IPS-18c (cell line): ENCODE results near the gene ZFP37.
"Not testable (repeated sequence)": the region's sequence is repeated elsewhere in the genome, so short reads cannot be mapped to it uniquely, and the experiment has no call there.

Experiments used
- H3K4me3 ChIP-seq: 2 replicates; pipeline ENCODE4 v1.7.0; 2013; ENCODE audit warnings: low read depth, mild to moderate bottlenecking, low read length, moderate library complexity; ENCODE audit not compliant: insufficient read depth
- H3K9me3 ChIP-seq: one replicate; pipeline ENCODE4 v1.6.1; 2013; ENCODE audit warnings: mild to moderate bottlenecking, low read length, moderate library complexity; ENCODE audit not compliant: control insufficient read depth, insufficient read depth

The ZFP37 gene

DNA sequence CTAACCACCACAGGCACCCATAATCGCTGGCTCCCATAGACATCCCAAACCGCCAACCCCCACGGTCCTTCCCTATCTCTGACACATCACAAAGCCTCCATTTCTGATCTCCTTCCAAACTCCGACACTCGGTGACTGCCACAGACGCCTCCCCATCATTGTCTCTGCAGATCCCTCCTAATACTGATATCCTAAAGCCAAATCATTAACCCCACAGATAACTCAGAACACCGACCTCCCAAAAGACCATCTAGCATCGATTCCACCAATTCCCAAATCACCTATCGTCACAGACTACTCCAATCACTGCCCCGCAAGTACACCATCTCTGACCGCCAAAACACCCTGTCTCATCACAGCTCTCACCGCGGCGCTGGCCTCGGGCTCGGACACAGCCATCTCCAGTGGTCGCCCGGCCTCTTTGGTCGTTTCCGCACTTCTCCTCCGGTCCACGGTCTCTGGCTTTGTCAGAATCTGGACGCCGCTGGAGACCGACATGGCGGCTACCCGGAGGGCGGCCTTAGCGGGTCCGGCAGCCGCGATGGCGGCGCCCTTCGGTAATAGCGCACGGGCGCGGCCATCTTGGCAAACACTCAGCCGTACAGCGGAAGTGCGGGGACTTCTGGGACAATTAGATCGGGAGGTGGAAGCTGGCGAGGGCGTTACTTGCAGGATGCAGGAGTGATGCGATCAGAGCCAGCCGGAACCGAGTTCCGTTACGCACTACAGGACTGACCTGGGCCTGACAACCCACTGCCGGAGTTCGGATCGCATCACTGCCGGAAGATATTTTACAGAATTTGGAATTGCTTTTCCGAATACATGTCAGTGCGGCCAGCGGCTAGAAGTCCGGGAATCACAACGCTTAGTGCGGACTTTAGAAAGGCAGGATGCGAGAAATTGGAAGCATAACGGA is at the start of gene ZFP37:
Gene ZFP37, minus strand, starts transcription at position 534 of the 916 bp plus-strand sequence. Its CDS starts 36 bp downstream, at position 498.
- peaks cover 13% of the 10 kb centered on the region for H3K9me3 ChIP-seq

DNA sequence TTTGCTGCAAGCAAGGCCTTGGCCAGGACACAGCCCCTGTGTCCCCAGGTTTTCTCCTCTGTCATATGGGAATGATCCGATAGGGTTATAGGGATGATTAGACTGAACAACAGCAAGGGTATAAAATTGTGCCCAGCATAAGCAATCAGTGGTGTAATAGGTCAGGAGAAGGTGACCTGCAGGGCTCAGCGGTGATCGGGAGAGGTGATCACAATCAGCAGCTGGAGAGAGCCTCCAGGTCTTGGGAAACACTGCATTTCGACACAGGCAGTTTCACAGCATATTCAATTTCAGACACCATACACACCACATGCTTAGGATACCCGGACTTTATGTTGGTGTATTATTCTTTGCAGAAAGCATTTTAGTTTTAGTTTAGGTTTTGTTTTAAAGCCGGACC is 48.8 kb upstream of the ZFP37 start:
- H3K4me3 ChIP-seq, H3K9me3 ChIP-seq: not testable (repeated sequence)

More for the DNA sequence above, at the start of gene ZFP37:
- peak within 1 kb of the TSS; percentile 87 for H3K4me3 ChIP-seq

- no peak overlapping the region for H3K4me3 ChIP-seq
- H3K9me3 ChIP-seq: no peaks in the 10 kb centered on the region
Observed at GRCh38 chr9:113095561-113095960, 39.0 kb upstream of the ZFP37 start.

- not testable (repeated sequence) for H3K9me3 ChIP-seq, H3K4me3 ChIP-seq
Observed at GRCh38 chr9:113089924-113090323, 33.4 kb upstream of the ZFP37 start.

DNA sequence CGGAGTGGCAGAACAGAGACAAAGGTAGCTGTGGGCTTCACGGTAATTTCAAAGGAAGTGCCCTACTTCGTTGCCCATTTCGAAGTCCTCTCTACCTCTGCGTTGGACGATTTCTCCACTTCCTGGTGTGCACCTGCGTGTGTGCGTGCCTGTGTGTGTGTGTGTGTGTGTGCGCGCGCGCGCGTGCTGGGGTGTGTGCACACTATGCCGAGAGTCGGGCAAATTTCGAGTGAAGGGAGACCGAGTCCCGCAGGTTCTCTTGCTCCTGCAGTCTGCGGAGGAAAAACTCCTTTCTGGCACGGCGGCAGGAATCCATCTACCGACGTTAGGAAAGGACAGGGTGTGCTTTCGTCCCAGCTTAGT is 32.6 kb upstream of the ZFP37 start:
- H3K4me3 ChIP-seq, H3K9me3 ChIP-seq: not testable (repeated sequence)

DNA sequence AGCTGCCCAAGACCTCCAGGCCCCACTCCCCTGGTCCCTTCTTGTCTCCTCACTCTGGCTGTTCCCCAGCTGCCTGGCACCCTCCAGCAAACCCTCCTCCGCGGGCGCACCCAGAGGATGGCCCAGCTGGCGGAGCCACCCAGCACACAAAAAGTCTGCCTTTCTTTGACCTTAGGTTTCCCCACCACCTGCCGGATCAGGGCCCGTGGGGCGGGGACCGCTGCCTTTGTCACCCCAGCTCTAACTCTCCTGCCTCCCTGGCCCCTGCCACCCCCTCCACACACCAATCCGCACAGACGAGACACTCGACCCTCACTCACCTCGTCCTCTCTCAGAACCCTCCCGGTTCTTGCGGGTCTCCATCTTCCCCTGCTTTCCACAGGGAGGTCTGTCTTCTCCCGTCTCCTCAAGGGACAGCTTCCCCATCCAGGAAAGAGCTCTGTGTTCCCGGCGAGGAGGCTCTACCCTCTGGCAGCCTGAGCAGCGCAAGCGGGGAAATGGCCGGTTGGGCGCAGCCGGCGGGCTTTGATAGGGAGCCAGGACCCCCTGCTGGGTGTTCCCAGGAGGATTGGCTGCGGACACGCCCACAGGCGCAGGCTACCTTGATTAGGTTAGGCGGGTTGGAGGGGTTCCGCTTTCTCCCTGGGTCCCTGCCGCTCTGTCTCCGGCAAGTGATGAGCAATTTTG is 32.1 kb upstream of the ZFP37 start:
- not testable (repeated sequence) for H3K4me3 ChIP-seq, H3K9me3 ChIP-seq

DNA sequence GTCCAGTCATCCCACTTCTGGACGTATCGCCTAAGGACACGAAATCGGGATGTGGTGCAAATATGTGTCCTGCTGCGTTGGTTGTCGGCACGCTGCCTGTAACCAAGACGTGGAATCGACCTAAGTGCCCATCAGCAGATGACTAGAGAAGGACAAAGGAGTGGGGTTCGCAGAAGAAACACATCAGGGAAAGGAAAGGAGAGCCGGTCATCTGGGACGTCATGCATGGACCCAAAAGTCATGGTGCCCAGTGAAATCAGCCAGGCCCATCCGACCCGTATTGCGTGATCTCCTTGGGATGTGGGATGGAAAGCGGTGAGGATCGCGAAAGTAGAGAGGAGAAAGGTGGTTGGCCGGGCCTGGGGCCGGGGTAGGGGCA is 6.4 kb upstream of the ZFP37 start:
- H3K4me3 ChIP-seq, H3K9me3 ChIP-seq: not testable (repeated sequence)

DNA sequence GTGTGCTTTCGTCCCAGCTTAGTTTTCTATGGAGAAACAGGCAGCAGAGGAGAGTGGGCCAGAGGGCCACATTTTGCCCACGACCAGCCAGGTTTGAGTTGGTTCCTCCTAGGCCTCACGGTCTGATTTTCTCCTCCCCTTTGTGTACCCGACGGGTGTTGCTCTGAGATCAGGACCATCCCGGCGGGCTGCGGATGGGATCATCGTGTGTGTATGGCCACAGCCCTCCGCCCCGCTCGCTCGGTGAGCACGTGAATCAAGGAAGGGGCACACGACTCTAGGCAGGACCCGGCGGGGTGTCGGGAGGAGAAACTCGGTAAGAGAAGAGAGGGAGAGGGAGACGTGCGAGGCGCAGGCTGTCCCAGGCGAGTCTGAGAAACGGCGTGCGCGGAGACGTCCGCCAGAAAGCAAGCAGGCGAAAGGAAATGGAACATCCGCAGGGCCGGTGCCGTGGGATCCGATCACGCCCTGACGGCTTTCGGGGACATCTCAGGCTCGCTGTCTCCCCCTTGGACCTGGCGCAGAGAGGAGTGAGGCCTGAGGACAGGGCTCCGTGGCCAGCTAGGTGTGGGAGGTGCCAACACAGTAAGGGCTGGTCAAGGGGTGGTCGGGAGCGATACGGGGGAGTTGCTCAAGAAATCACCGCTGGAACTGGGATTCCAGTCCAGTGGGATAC is 5.9 kb upstream of the ZFP37 start:
- H3K4me3 ChIP-seq, H3K9me3 ChIP-seq: not testable (repeated sequence)

GRCh38 chr9:113061072-113061850 is 4.7 kb upstream of the ZFP37 start:
- H3K4me3 ChIP-seq, H3K9me3 ChIP-seq: not testable (repeated sequence)

DNA sequence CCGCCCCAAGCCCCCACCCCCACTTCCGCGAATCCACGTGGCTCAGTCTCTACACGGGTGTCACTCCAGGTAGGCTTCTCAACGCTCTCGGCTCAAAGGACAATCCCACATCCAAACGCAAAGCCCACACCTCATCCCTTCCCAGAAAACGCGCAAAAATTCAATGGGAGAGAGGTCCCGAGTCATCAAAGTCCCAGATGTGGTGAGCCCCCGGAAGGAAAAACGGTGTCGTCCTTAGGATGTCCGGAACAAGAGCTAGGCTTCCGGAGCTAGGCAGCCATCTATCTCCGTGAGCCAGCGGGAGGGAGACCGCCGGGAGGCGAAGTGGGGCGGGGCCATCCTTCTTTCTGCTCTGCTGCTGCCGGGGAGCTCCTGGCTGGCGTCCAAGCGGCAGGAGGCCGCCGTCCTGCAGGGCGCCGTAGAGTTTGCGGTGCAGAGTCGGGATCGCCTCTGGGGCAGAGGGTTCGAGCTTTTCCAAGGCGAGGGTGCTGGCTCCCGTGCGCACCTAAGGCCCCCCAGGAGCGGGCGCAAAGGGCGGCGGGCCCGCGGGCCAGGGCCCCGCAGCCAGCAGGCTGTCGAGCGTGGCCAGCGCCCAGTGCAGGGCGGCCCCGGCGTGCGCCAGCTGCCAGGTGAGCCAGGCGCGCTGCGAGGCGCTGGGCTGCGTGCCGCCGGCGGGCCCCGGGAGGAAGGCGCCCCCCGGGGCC is 3.2 kb upstream of the ZFP37 start:
- not testable (repeated sequence) for H3K4me3 ChIP-seq, H3K9me3 ChIP-seq

DNA sequence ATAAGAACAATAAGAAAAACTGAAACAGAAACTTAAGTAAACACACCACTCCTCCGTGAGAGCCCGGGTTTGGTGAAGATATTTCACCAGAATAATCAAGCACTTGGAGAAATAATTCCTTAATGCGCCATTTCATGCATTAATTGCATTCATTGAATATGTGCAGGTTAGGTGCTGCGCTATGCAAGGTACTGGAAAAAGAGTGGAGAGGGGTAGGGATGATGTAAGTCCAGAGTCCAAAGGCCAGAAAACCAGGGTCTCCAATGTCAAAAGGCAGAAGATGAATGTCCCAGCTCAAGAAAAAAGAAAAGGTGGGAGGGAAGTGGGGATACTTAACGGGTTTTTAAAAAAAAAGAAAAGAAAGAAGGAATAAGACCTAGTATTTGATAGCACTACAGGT is 669 bp upstream of the ZFP37 start:
- Histone ChIP-seq H3K9me3 (peaks cover 10% of the 10 kb centered on the region), H3K4me3 (peak overlapping the region; percentile 87; the same call in 1 of the 2 replicates)

DNA sequence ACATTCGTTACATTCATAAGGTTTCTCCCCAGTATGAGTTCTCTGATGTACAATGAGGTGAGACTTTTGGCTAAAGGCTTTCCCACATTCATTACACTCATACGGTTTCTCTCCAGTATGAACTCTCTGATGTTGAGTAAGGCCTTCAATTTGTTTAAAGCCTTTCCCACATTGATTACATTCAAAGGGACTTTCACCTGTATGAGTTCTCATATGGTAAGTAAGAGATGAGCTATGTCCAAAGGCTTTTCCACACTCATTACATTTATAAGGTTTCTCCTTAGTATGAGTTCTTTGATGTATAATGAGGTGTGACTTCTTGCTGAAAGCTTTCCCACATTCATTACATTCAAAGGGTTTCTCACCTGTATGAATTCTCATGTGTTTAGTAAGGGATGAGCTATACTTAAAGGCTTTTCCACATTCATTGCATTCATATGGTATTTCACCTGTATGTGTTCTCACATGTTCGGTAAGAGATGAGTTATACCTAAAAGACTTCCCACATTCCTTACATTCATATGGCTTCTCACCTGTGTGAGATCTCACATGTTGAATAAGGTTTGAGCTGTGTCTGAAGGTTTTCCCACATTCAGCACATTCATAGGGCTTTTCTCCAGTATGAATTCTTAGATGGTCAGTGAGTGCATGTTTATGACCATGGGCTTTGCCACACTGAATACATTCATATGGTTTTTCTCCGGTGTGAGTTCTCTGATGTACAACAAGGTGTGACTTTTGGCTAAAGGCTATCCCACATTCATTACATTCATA is 13.5 kb downstream of the ZFP37 start:
- Histone ChIP-seq H3K9me3 (peaks cover 12% of the 10 kb centered on the region), H3K4me3 (no peak overlapping the region)

DNA sequence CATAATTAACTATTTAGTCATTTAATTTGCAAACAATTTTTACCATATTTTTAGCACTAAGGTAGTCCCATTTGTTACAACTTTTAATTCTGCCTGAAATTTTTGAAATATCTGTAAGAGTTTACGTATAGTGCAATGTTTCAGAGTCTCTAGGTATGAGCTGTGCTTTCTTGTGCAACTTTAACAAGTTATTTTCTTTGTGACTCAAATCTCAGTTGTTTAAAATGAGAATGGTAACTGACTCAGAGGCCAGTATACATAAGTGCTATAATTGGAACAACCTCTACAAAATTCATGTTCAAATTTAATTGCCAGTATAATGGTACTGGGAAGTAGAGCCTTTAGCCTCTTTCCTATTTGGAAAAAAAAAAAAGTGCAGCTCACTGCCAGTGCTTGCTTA is 30.3 kb downstream of the ZFP37 start:
- H3K9me3 ChIP-seq: peaks cover 4% of the 10 kb centered on the region
- H3K4me3 ChIP-seq: no peak overlapping the region

- no peak overlapping the region for H3K4me3 ChIP-seq
- H3K9me3 ChIP-seq: no peaks in the 10 kb centered on the region
Observed at GRCh38 chr9:113018247-113018646, 38.3 kb downstream of the ZFP37 start.

DNA sequence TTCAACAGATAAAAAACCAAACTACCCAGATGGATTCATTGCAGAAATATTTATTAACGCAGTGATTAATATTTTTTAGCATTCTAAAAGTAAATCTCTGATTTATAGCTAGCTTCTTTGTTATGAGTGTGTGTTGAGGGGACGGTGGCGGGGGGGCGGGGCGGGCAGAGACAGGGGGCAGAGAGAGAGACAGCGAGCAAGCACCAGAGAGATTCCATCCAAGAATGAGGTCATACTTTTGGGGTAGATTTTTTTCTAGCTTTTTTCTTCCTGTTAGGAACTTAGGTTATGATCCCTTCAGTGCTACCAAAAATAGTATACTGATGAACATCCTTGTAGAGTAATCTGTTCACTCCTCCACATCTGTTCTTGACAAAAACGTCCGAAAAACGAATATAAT is 44.0 kb downstream of the ZFP37 start:
- peak overlapping the region; percentile 49; the same call in 1 of the 2 replicates for H3K4me3 ChIP-seq
- no peaks in the 10 kb centered on the region for H3K9me3 ChIP-seq

GRCh38 chr9:113011911-113012381 is 44.6 kb downstream of the ZFP37 start, which contains the start of gene ZNF883:
TSS of gene ZNF883 (minus strand) at chr9:113012192.
- H3K9me3 ChIP-seq: no peaks in the 10 kb centered on the region
- peak within 1 kb of the TSS; percentile 49 for H3K4me3 ChIP-seq
